Breast epithelium (tissue), 4 donors: Measurements from ENCODE around the gene PTPRN2. TPM values are rescaled to one million over a fixed set of nuclear protein-coding genes. Genes with fewer than 3 reads are reported as not detected.
A peak's percentile ranks its signal among the peaks of the same experiment; 100 is the strongest.
"Not testable (repeated sequence)": the region's sequence is repeated elsewhere in the genome, so short reads cannot be mapped to it uniquely, and the experiment has no call there.

Source experiments
- DNase-seq, 2 donors: peaks; one replicate each; pipeline ENCODE4 v3.0.0-alpha.2; 2019; ENCODE audit warnings: low spot score in 2 of 2
- H3K27ac ChIP-seq, 2 donors: fragments of 200-600 bp; sonication (generic) in 1 of 2; one replicate each; pipeline ENCODE4 v1.5.1; 2016 to 2019; ENCODE audit warnings: mild to moderate bottlenecking in 1 of 2
- H3K27me3 ChIP-seq, 2 donors: fragments of 200-600 bp; sonication (generic) in 1 of 2; one replicate each; pipeline versions ENCODE4 v1.5.1 to v1.6.0; 2017 to 2019; ENCODE audit warnings: control low read depth in 1 of 2, mild to moderate bottlenecking in 1 of 2
- H3K36me3 ChIP-seq: fragments of 200-600 bp; one replicate; pipeline ENCODE4 v1.5.1; 2019
- H3K4me1 ChIP-seq, 2 donors: fragments of 200-600 bp; sonication (generic); one replicate each; pipeline ENCODE4 v1.5.1; 2016 to 2019; ENCODE audit warnings: control low read depth in 1 of 2
- H3K4me3 ChIP-seq, 3 donors: fragments of 200-600 bp; sonication (generic); 1 replicate in 2 of 3; 2 replicates in 1 of 3; pipeline ENCODE4 v1.5.1; 2016 to 2019; ENCODE audit warnings: mild to moderate bottlenecking in 3 of 3, moderate library complexity in 2 of 3
- H3K9me3 ChIP-seq, 2 donors: fragments of 200-600 bp; sonication (generic) in 1 of 2; one replicate each; pipeline ENCODE4 v1.5.1; 2016 to 2019; ENCODE audit warnings: control low read depth in 1 of 2
- POLR2A ChIP-seq: fragments of 450-650 bp; IDR thresholded peaks from one replicate; pipeline ENCODE4 v1.6.1; 2016; ENCODE audit warnings: antibody characterized with exemption, mild to moderate bottlenecking, moderate library complexity
- POLR2AphosphoS5 ChIP-seq, 3 donors: sonication (generic); formaldehyde crosslinking; IDR thresholded peaks; one replicate each; pipeline ENCODE4 v1.6.1; 2017; ENCODE audit warnings: antibody characterized with exemption in 3 of 3
- intact Hi-C: fragments of 100-400 bp; cut with DNase I; formaldehyde crosslinking; loops from one replicate; pipeline ENCODE4 v1.15.1; 2023; ENCODE audit warnings: low total_unique reads
- total RNA-seq, 3 donors: library from RNA; depleted of rRNA; stranded (reverse); fragments of >200 nt; gene quantifications; one replicate each; pipeline ENCODE4 v1.1.0, GENCODE V29; 2016
- TF ChIP-seq, protein P1 (sequence below), 3 donors: fragments of 450-650 bp; IDR thresholded peaks; one replicate each; pipeline ENCODE4 v1.5.1; 2016 to 2017; ENCODE audit warnings: antibody characterized with exemption in 3 of 3, mild to moderate bottlenecking in 3 of 3, moderate library complexity in 3 of 3

The PTPRN2 gene
- total RNA-seq, 3 donors from 2014 or later = 1.6 to 2.2 (median 2.2) TPM

DNA sequence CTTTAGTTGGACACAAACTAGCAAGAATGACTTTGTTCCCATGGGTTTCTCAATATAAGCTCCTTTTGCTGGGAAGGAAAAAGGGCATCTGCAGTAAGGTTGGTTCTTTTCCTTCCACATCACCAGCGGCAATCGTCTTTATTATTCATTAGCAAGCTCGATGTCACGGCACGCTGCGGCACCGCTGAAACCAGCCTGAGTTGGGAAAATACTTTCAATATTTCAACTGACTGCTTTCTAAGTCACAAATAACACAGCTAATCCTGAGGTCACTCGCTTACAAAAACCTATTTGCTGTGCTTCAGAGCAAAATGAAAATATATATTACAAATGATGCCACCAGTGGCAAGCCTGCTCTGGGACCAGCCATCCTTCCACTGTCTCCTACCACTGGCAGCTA is 665.0 kb downstream of the PTPRN2 start:
- DNase-seq = no peak
- H3K27ac ChIP-seq = no peak overlapping the region
- H3K36me3 ChIP-seq = no peaks in the 10 kb centered on the region
- TF ChIP-seq, protein P1, sequence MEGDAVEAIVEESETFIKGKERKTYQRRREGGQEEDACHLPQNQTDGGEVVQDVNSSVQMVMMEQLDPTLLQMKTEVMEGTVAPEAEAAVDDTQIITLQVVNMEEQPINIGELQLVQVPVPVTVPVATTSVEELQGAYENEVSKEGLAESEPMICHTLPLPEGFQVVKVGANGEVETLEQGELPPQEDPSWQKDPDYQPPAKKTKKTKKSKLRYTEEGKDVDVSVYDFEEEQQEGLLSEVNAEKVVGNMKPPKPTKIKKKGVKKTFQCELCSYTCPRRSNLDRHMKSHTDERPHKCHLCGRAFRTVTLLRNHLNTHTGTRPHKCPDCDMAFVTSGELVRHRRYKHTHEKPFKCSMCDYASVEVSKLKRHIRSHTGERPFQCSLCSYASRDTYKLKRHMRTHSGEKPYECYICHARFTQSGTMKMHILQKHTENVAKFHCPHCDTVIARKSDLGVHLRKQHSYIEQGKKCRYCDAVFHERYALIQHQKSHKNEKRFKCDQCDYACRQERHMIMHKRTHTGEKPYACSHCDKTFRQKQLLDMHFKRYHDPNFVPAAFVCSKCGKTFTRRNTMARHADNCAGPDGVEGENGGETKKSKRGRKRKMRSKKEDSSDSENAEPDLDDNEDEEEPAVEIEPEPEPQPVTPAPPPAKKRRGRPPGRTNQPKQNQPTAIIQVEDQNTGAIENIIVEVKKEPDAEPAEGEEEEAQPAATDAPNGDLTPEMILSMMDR (IDR thresholded peaks at IDR 0.05) = no peak
- no peak for TF ChIP-seq POLR2AphosphoS5 (IDR thresholded peaks at IDR 0.05)
- no peak for TF ChIP-seq POLR2A
- H3K27me3 ChIP-seq = no peaks in the 10 kb centered on the region
- intact Hi-C loops = no loop called here
- H3K4me1 ChIP-seq = no peaks in the 10 kb centered on the region
- peaks cover 0 to 8% of the 10 kb centered on the region in 2 donors for H3K9me3 ChIP-seq
- H3K4me3 ChIP-seq = no peak overlapping the region

- H3K4me1 ChIP-seq = no peaks in the 10 kb centered on the region
- no peaks in the 10 kb centered on the region for H3K36me3 ChIP-seq
- no peak for DNase-seq
- no peak for TF ChIP-seq POLR2A
- TF ChIP-seq, protein P1 (IDR thresholded peaks at IDR 0.05) = no peak
- TF ChIP-seq POLR2AphosphoS5 (IDR thresholded peaks at IDR 0.05) = no peak
- H3K27ac ChIP-seq = no peak overlapping the region
- H3K4me3 ChIP-seq = no peak overlapping the region
- H3K9me3 ChIP-seq = peaks cover 4 to 29% of the 10 kb centered on the region in 2 donors
- H3K27me3 ChIP-seq = no peaks in the 10 kb centered on the region
- intact Hi-C loops = no loop called here
Measured at GRCh38 chr7:157918326-157919080, 669.1 kb downstream of the PTPRN2 start.

- no peak for DNase-seq
- TF ChIP-seq POLR2A (no peak), POLR2AphosphoS5 (IDR thresholded peaks at IDR 0.05) (no peak)
- TF ChIP-seq, protein P1 (IDR thresholded peaks at IDR 0.05) = no peak
- intact Hi-C loops = no loop called here
- H3K4me1 ChIP-seq = no peaks in the 10 kb centered on the region
- H3K4me3 ChIP-seq = no peak overlapping the region
- peaks cover 4 to 29% of the 10 kb centered on the region in 2 donors for H3K9me3 ChIP-seq
- no peak overlapping the region for H3K27ac ChIP-seq
- no peaks in the 10 kb centered on the region for H3K27me3 ChIP-seq
- H3K36me3 ChIP-seq = no peaks in the 10 kb centered on the region
Measured at GRCh38 chr7:157916946-157917640, 670.5 kb downstream of the PTPRN2 start.

GRCh38 chr7:157910446-157910845 is 677.2 kb downstream of the PTPRN2 start:
- no peak for TF ChIP-seq POLR2A
- intact Hi-C loops = no loop called here
- H3K27ac ChIP-seq = no peak overlapping the region
- no peaks in the 10 kb centered on the region for H3K27me3 ChIP-seq
- no peak overlapping the region for H3K4me3 ChIP-seq
- no peaks in the 10 kb centered on the region for H3K4me1 ChIP-seq
- peaks cover 3 to 19% of the 10 kb centered on the region in 2 donors for H3K9me3 ChIP-seq
- no peaks in the 10 kb centered on the region for H3K36me3 ChIP-seq
- peak in 1 of 2 donors; percentile 17 for DNase-seq

GRCh38 chr7:157910045-157910444 is 677.6 kb downstream of the PTPRN2 start:
- H3K27me3 ChIP-seq, DNase-seq, H3K4me3 ChIP-seq, H3K4me1 ChIP-seq, H3K27ac ChIP-seq, H3K36me3 ChIP-seq, intact Hi-C loops: not testable (repeated sequence)
- peaks cover 0 to 15% of the 10 kb centered on the region in 2 donors for H3K9me3 ChIP-seq

GRCh38 chr7:157909370-157909769 is 678.3 kb downstream of the PTPRN2 start:
- H3K4me1 ChIP-seq = no peaks in the 10 kb centered on the region
- intact Hi-C loops = loop anchor here (5.0 kb wide), 1 partner anchor 288 kb away; no protein-coding TSS in a partner anchor
- peak in 1 of 2 donors; percentile 48 for DNase-seq

More at GRCh38 chr7:157909370-157909769, 678.3 kb downstream of the PTPRN2 start:
- TF ChIP-seq POLR2A (no peak), POLR2AphosphoS5 (IDR thresholded peaks at IDR 0.05) (no peak)
- TF ChIP-seq, protein P1 (IDR thresholded peaks at IDR 0.05) = no peak
- Histone ChIP-seq H3K27me3 (no peaks in the 10 kb centered on the region), H3K9me3 (peaks cover 0 to 8% of the 10 kb centered on the region in 2 donors), H3K36me3 (no peaks in the 10 kb centered on the region), H3K27ac (no peak overlapping the region), H3K4me3 (no peak overlapping the region)
